Stimulated activated CD4-positive, alpha-beta T cell treated with anti-CD3 and anti-CD28 coated beads, Interleukin-2, amount 100 ng/mL, for 48 hours (primary cell): Measurements from ENCODE around the gene CACNA1S.

Experiments
- DNase-seq, 2 donors: peaks; one replicate each; pipeline ENCODE4 v3.0.0-alpha.2; 2020

CACNA1S gene

DNA sequence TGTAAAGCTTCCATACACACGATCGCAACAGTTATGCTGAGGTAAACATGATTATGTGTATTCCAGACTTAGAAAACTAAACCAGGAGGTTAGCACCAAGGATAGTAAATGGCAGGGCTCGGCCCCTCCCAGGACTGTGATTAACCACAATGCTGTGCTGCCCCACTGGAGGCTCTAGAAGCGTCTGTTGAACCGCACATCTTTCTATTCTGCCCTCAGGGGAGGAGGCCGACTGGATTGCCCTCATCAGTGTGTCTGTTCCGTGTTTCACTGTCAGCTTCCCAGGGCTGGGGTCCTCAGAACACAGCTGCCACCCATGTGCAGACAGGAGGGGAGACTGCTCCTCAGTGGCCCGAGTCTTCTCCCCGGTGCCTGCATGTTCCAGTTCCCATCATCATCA is 27.5 kb upstream of the CACNA1S start:
- no peak for DNase-seq

DNA sequence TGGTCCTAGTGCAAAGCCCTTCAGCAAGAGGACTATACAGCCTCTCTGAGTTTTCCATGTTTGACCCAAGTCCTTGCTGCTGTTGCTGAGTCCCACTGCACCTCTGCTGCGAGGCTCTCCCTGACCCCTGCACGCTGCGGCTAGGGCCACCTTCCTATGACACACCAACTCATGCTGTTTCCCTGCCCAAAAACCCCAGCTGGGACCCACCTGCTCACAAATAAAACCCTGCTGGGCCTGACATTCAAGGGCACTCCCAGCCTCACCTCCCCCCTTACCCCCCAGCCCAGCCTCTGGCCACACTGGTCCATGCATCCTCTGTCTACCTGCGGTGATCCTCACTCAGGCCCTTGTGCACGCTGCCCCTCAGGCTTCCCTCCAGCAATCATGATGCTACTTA is 27.1 kb upstream of the CACNA1S start:
- no peak for DNase-seq

DNA sequence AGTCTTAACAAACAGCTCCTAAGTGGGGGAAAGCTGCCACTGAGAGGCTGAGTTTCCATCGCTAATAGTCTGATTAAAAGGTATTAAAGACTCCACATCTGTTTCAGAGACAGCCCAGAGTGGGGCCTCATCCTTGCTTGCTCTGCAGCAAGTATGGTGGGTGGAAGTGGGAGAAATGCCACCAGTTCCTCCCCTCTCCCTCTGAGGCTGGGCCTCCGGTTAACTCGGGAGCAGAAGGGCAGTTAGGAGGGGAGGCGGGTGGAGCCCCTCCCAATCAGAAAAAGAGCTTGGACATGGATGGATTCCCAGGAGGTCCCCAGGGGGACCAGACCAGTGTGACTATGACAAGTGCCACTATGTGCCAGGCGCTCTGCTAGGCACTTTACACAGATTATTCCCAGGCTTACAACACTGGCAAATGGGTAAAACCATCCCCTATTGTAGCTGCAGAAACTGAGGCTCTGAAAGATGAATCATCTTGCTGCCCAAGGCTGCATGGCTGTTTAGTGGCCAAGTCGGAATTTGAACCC is 26.1 kb upstream of the CACNA1S start:
- no peak for DNase-seq

DNA sequence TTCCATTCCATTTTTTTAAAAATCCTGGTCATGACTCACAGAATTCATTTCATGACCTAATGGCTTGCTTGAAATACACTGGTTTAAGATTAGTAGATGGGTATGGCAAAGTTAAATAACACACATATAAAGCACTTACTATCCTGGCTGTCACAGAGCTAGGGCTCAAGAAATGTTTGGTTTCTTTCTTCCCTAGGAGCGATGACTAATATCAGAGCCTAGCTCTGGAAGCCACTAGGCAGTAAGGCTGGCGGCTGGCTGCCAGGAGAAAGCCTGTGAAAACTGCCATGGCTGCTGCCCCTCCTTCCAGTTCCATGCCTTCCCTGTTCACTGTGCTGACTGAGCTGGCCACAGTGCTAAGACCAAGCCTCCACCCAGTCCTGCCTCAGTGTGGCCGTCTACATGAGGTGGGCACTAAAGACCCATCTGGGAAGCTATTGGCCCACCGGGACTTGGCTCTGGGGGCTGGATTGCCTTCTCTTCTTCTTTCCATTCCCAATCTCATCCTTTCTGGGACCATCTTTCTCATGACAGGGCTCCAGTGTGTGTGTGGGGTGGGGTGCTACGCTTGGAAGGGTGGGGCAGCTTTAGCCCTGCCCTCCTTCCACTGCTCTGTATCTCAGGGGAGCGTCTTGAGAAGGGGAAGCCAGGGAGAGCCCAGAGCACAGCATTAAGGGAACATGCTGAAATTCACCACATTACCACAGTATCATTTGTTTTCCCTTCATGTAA is 25.5 kb upstream of the CACNA1S start:
- DNase-seq: no peak

DNA sequence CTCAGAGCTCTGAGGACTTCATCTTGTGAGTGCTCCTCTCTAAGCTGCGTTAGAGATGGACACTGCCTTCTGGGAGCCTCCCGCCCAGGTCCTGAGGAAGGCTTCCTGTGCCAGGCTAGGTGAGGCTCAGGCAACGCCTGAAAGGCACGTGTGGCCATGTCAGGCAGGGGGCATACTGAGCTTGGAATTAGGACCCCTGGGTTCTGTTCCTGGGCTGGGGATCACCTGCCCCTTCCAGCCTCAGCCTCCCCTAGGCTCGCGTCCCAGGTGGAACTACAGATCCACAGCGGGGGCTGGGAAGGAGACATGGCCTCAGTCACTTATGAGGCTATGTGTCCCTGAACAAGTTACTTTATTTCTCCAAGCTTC is 24.8 kb upstream of the CACNA1S start:
- DNase-seq: no peak

DNA sequence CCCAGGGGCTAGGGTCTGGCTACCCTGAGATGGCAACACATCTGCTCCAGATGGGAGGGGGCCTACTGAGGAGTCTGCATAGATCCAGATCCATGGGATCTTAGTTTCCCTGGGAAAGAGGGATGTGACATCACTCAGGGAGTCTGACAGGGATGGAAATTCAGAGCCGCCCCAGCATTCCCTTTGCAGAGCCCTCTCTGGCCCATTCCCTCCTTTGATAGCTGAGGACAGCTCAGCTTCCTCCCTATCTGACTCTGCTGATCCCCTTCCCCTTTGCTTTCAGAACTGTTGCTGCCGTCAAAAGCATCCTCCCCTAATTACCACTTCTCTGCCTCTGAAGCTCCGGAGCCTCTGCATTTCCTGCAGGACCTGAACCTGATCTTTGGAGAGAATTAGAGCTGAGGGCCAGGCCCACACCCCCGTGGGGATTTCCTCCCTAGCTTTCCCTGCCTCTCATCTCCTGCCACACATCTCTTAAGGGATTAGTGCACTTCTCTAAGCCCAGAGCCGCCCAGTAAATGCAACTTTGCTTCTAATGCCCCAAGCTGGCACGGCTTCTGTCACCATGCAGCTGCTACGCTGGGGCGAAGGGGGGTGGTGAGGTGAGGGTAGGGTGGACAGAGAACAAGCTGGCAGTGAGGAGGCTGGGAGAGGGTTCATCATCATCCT is 24.3 kb upstream of the CACNA1S start:
- no peak for DNase-seq

DNA sequence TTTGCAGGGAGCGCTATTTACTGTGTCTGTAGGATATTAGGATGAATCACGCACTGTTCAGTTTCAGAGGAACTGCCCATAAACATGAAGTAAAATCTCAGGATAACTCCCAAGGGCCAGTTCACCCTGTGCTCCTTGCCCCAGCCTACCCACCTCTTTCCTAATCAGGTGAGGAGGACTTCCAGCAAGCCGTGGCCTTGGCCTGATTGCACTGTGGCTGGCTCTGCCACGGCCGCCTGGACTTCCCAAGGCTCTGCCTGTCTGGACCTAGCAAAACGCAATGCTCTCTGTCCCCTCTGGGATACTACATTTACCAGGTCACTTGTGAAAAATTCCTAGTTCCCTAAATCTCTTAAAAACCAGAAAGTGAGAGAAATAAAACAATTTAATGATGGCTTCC is 22.2 kb upstream of the CACNA1S start:
- DNase-seq: no peak

DNA sequence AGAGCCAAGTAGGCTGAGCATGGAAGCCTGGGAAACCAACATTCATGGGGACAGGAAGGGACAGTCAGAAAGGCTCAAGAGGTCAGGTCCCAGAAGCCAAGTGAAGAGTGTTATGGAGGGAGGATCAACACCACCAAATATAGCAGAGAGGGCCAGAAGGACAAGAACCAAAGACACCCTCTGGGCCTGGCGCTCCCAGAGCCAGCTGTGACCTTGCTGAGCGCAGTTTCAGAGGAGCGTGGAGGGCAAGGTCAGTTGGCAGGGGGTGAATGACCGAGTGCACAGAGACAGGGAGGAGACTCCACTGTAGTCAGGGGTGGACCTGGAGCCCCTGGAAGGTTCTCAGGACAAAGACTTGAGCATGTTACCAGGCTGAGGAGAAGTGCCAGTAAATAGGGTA is 19.2 kb upstream of the CACNA1S start:
- no peak for DNase-seq

DNA sequence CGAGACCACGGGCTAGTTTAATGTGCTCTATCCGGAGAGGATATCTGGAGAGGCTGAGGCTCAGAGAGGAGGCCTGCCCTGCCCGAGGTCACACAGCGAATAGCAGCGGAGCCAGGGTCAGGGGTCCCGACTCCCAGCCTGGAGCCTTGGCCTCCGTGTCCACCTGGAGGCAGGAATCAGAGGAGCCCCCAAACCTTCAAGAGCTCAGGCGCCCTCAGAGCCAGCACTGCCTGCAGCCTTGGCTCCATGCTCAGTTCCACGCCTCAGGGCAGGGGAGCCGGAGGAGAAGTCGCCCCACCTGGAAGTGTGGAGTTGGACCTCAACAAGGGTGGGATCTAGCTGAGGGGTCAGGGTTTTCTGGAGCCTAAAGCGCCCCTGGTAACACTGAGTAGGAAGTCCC is 16.7 kb upstream of the CACNA1S start:
- no peak for DNase-seq

DNA sequence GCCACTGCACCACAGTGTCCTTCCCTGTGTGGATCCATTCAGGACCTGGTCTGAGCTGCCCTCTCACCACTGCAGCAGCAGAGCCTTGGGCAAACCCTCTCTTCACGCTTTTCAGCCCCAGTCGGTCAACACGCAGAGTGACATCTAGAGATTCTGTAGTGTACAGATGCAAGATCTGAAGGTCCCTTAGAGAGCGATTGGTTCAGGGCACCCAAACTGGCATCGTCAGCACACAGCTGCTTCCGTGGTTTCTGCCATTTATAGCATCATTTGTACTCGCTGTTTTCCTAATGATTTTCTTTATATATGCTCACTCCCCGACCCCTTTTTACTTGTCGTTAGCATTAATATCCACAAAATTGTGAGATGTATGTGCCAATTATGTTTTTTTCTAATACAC is 16.2 kb upstream of the CACNA1S start:
- no peak for DNase-seq

DNA sequence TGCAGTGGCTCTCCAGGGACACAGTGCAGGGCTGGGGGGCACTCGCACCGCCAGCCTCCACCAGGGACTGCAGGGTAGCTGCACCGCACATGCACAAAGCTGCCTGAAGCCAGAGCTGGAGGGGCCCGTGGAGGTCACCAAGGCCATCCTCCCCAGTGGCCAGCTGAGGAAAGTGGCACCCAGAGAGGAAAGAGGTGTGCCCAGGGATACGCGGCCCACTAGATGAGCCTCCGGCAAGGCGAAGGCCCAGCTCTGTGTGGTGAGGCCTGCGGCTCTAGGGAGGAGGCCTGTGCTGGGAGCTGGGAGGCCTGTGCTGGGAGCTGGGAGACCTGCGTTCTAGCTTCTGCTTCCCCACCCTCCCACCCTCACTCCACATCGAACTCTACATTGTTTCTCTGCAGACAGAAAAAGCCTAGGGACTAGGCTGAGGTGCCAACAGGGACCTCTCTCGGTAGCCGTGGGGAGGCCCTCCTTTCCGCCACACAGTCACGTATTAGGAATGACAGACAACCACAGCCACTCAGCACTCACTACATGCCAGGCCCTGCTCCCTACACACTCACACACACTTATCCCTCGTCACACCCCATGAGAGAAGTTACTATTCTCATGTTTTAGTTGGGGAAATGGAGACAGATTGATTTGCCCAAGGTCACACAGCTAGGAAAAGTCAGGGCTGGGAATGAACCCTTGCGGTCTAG is 15.7 kb upstream of the CACNA1S start:
- DNase-seq: no peak

DNA sequence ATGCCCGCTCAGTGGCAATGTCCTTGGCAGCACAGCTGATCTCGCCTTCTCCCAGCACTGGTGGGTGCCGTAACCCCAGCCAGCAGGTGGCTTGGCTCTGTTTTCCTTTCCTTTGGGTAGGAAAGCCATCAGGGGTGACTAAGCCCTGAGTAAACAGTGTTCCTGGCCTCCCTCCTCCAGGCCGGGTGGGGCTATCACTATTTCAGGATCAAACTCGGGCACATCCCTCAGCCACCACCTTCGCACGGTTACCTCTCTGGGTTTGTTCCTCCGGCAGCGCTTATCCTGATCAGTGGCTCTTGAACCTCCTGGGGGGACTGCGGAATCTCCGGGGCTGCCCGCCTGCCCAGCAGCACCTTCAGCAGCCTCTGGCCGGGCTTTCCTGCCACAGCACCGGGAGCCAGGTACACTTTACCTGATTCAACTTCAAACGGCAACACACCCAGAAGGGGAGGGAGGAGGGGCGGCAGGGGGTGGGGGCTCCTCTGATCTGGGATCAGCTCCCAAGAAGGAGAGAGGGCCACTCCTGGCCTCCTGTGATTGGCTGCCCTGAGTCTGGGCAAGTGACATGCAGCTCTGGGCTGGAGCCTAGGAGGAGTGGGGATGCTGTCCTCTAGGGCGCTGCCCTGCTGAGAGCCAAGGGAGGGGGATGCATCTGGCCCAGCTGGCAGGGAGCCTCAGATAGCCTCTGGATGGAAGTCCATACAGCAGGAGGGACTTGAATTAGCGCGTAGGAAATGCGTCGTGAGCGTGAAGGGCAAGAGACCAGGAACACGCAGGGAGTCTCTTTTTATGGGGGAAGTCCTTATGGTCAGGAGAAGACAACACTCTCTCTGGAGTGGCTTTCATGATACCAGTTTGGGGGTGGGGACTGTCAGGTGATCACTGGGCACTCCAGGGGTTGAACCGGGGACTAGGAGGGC is 14.9 kb upstream of the CACNA1S start, which contains the start of gene ASCL5:
Gene ASCL5, minus strand, starts transcription at position 353 of the 923 bp plus-strand sequence. CDS start 11,812 bp downstream, outside the sequence.
- no peak for DNase-seq

DNA sequence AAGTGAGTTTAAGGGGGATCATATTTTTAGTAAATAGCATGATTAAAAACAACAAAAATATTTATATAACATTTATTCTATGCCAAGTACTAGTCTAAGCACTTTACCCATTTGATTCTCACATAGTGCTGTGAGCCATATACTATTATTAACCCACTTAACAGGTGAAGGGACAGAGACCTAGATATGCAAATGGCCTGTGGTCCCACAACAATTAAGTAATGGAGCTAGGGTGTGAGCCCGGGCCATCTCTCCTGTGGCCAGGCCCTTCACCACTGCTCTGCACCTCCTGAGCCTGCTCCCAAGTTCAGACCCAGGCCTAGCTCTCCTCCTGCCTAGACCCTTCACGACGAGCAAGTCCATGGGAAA is 14.2 kb upstream of the CACNA1S start:
- DNase-seq: no peak

DNA sequence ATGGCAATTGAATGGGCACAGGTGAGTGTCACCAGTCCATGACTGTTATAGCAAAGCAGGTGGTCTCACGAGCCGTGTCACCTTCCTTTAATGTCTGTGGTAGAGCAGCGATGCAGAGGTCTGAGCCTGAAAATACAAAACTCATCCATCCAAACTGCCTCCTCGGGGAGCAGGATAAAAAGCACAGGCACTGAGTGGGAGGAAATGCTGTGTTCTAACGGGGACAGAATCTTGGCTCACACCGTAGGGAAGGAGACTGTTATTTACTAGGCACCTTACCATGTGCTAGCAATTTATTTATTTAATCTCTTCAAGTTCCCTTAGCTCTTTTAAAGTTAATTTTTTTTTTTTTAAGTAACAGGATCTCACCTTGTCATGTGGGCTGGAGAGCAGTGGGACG is 13.6 kb upstream of the CACNA1S start:
- no peak for DNase-seq

DNA sequence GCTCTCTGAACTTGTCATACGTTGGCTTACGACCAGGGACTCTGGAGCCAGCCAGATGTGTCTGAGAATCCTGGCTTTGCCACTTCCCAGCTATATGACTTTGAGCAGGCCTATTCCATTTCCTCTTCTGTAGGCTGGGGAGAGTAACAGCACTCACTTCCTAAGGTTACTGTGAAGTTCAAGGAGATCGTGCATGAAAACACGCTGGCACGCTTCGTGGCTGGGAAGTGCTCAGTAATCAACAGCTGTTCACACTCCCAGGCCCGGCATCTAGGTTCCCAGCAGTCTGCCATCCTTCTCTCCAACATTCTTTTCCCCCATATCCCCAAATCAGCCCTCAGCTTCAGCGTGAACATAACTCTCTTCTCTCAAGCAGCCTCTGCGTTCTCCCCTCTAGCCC is 12.8 kb upstream of the CACNA1S start:
- DNase-seq: no peak

DNA sequence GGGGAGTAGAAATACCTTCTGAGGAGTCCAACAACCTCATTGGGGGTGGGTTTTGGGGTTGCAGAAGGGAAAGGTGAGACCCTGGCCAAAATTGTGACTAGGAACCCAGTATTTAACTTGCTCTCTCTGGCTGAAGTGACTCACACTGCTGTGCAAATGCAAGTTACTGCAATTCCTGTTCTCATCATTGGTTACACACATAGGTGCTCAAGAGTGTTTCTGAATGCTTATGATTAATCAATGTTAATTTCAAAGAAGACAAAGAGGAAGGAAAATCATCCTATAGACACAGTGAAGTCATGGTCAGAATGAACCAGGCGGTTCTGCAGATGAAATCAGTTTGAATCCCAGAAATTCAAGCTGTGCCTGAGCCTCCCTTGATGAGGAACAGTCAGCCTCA is 11.6 kb upstream of the CACNA1S start:
- no peak for DNase-seq

DNA sequence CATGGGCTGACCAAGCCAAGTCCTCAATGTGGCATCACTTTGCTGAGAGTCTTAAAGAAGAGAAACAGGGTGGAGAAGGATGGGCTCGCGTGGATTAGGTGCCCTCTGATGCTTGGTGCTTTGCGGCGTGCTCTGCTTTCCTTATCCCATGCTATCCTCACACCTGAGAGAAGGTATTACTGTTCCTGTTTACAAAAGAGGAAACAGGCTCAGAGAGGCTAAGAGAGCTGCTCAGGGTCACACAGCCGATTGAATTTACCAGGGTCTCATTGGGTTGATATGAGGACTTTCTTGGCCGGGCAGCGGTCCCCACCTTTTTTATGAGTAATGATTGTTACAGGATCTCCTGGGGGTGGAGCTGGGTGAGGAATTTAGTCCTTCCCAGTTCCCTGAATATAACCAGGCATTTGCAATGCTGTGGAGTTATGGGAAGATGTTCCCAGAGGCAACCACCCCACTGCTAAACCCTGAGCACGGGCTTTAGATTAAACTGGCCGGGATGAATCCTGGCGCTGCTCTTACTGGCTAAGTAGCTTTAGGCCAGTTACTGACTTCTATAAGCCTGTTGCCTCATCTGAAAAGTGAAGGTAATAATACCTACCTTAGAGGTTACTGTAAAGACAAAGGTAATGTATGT is 10.2 kb upstream of the CACNA1S start:
- DNase-seq: no peak

DNA sequence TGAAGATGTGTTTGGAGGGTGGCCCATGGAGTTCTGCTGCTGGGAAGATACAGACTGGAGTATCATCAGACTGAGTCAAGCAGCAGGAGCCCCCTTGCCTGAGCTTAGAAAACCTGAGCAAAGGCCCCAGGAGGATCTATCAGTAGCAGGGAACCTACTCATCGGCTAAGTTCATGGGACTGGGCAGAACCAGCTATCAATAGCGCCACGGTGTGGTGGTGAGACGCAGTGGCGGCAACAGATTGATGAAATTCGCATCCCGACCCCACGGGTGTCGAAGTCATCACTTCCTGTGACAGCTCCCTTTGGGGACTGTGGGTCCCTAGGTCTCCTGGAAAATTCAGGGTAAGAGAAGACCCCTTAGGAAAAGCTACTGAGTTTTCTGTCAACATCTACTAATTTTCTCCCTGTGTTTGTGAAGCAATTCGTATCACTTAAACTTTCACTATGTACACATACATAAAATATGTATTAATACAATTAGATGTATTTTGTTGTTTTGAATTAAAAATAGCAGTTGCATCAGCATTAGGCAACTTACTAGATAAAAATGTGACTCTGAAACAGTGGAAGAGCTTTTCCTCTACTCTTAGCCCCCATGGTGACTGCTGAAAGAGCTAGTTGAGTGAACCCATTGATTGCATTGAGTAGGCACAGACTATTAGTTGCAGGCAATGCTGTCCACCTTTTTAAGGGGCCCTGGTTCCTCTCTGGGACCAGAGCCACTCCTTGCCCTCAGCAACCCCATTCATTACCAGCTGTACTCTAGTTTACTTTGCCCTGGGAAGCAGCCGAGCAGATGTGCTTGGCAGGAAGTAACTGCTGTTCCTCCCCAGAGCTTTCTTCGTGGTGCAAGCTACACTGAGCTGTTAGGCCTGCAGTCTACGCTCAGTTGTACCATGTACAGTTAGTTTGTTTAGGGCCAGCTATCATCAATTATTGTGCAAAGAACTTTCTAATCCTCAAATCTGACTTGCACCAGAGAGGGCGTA is 7.3 kb upstream of the CACNA1S start:
- DNase-seq: peak; percentile 48 to 59

DNA sequence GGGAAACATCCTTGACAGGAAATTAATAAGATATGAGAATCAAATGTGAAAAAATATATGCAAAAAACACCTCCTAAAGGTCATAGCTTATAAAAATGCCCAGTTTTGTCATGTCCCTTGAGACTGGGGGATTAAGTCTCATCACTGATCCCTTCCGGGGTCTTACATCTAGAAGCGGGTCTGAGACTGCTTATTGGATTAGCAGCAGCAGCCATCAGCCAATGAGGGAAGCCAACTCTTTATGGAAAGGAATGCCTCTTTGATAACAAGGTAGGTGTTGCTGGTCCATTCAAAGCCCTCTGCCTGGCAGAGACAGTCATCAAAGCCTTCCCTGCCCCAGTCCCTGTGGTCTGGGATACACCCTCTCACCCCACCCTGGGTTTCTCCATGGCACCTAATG is 3.9 kb upstream of the CACNA1S start:
- no peak for DNase-seq

DNA sequence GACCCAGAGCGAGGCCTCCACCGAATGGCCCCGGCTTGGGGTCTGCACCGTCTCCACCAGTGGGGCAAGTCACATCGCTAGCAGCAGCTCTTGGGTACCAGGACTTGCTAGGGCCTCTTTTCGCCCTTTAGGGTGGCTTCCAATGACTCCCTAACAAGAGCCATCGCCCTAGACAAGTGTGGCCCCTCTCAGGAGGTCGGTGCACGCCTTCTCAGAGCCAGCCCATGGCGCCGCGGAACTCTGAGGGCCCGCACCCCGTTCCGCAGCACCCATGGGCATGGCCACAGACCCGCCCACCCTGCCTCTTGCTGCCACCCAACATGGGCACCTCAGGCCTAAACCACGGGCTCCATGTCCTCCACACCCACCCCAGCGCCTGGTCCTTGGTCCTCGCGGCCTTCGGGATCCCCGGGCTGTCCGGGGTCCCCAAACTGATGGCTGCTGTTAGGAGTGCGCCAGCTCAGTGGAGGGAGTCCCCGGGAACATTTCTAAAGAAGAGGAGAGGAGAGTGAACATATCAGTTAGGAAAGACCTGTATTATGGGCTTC is 3.2 kb upstream of the CACNA1S start:
- DNase-seq: no peak
